ENCODE results near the gene ZDHHC3.

The ZDHHC3 gene

GRCh38 chr3:44981751-44982150 lies 5.8 kb upstream of the ZDHHC3 start:
- Histone ChIP-seq H2BK15ac (replicated peaks; ENCODE audit: low read depth) (no peak overlapping the region), H3K4me1 (ENCODE audit: control insufficient read depth, low read depth, low read length) (peaks cover 4% of the 10 kb centered on the region)
- whole genome bisulfite sequencing (ENCODE audit: extremely low coverage, insufficient coverage, low lambda C conversion rate), result no CpG with 5 or more reads among the region's 4 CpGs

GRCh38 chr3:44981220-44981619 lies 5.2 kb upstream of the ZDHHC3 start:
- Histone ChIP-seq H3K4ac (ENCODE audit: low read depth, low read length) (no peak overlapping the region), H2BK15ac (replicated peaks; ENCODE audit: low read depth) (no peak overlapping the region), H3K18ac (ENCODE audit: low read length) (no peak overlapping the region), H2AK5ac (ENCODE audit: low read length) (no peak overlapping the region), H3K4me3 (ENCODE audit: low read length) (no peak overlapping the region), H3K79me2 (ENCODE audit: control insufficient read depth, insufficient read depth, low read length) (peaks cover 74% of the 10 kb centered on the region), H2BK120ac (ENCODE audit: low read depth, low read length) (no peak overlapping the region), H2BK5ac (ENCODE audit: low read length) (no peak overlapping the region), H3K23ac (ENCODE audit: low read length) (no peak overlapping the region), H3K56ac (ENCODE audit: low read length) (no peak overlapping the region), H3K27me3 (ENCODE audit: insufficient read depth, low read length, poor library complexity) (no peaks in the 10 kb centered on the region), H3K79me1 (ENCODE audit: low read length) (peaks cover 45% of the 10 kb centered on the region), H3K27ac (ENCODE audit: low read depth, low read length) (no peak overlapping the region), H3K36me3 (ENCODE audit: control insufficient read depth, insufficient read depth, low read length) (no peaks in the 10 kb centered on the region), H3K4me1 (ENCODE audit: control insufficient read depth, low read depth, low read length) (peaks cover 4% of the 10 kb centered on the region), H3K4me2 (ENCODE audit: low read length) (no peak overlapping the region), H4K5ac (ENCODE audit: low read length) (no peak overlapping the region), H4K8ac (ENCODE audit: low read depth, low read length) (no peak overlapping the region), H3K9ac (ENCODE audit: low read length) (no peak overlapping the region)
- no CpG with 5 or more reads among the region's 1 CpG for WGBS (ENCODE audit: extremely low coverage, insufficient coverage, low lambda C conversion rate)
- no peak for DNase-seq

More at GRCh38 chr3:44981751-44982150, 5.8 kb upstream of the ZDHHC3 start:
- Histone ChIP-seq H3K56ac (ENCODE audit: low read length) (no peak overlapping the region), H3K9ac (ENCODE audit: low read length) (no peak overlapping the region), H3K27me3 (ENCODE audit: insufficient read depth, low read length, poor library complexity) (no peaks in the 10 kb centered on the region), H3K79me2 (ENCODE audit: control insufficient read depth, insufficient read depth, low read length) (peaks cover 72% of the 10 kb centered on the region), H2BK5ac (ENCODE audit: low read length) (no peak overlapping the region), H3K27ac (ENCODE audit: low read depth, low read length) (no peak overlapping the region), H2AK5ac (ENCODE audit: low read length) (no peak overlapping the region), H4K8ac (ENCODE audit: low read depth, low read length) (no peak overlapping the region), H3K4me2 (ENCODE audit: low read length) (no peak overlapping the region), H3K4ac (ENCODE audit: low read depth, low read length) (no peak overlapping the region), H3K18ac (ENCODE audit: low read length) (no peak overlapping the region), H3K23ac (ENCODE audit: low read length) (no peak overlapping the region), H3K36me3 (ENCODE audit: control insufficient read depth, insufficient read depth, low read length) (no peaks in the 10 kb centered on the region), H4K5ac (ENCODE audit: low read length) (no peak overlapping the region), H3K79me1 (ENCODE audit: low read length) (peaks cover 43% of the 10 kb centered on the region), H3K4me3 (ENCODE audit: low read length) (no peak overlapping the region), H2BK120ac (ENCODE audit: low read depth, low read length) (no peak overlapping the region)
- no peak for DNase-seq

- H3K9ac ChIP-seq (ENCODE audit: low read length), result no peak overlapping the region
- DNase-seq, result no peak
- no peak overlapping the region for H2BK15ac ChIP-seq (replicated peaks; ENCODE audit: low read depth)
- no peak overlapping the region for H3K18ac ChIP-seq (ENCODE audit: low read length)
- H2AK5ac ChIP-seq (ENCODE audit: low read length), result no peak overlapping the region
- peaks cover 4% of the 10 kb centered on the region for H3K4me1 ChIP-seq (ENCODE audit: control insufficient read depth, low read depth, low read length)
- no peak overlapping the region for H3K23ac ChIP-seq (ENCODE audit: low read length)
- H4K5ac ChIP-seq (ENCODE audit: low read length), result no peak overlapping the region
- H3K36me3 ChIP-seq (ENCODE audit: control insufficient read depth, insufficient read depth, low read length), result no peaks in the 10 kb centered on the region
- H3K27me3 ChIP-seq (ENCODE audit: insufficient read depth, low read length, poor library complexity), result no peaks in the 10 kb centered on the region
- no peak overlapping the region for H3K56ac ChIP-seq (ENCODE audit: low read length)
- H3K27ac ChIP-seq (ENCODE audit: low read depth, low read length), result no peak overlapping the region
- H3K4me2 ChIP-seq (ENCODE audit: low read length), result no peak overlapping the region
- H3K79me2 ChIP-seq (ENCODE audit: control insufficient read depth, insufficient read depth, low read length), result peaks cover 51% of the 10 kb centered on the region
- H3K79me1 ChIP-seq (ENCODE audit: low read length), result peaks cover 38% of the 10 kb centered on the region
- H3K4me3 ChIP-seq (ENCODE audit: low read length), result no peak overlapping the region
- no peak overlapping the region for H3K4ac ChIP-seq (ENCODE audit: low read depth, low read length)
- no peak overlapping the region for H2BK5ac ChIP-seq (ENCODE audit: low read length)
- no peak overlapping the region for H4K8ac ChIP-seq (ENCODE audit: low read depth, low read length)
- no CpG with 5 or more reads among the region's 4 CpGs for WGBS (ENCODE audit: extremely low coverage, insufficient coverage, low lambda C conversion rate)
- no peak overlapping the region for H2BK120ac ChIP-seq (ENCODE audit: low read depth, low read length)
Measured at GRCh38 chr3:44974416-44974815, 1.6 kb downstream of the ZDHHC3 start.

- no peak overlapping the region for H3K9ac ChIP-seq (ENCODE audit: low read length)
- H2AK5ac ChIP-seq (ENCODE audit: low read length), result no peak overlapping the region
- no CpG with 5 or more reads among the region's 3 CpGs for WGBS (ENCODE audit: extremely low coverage, insufficient coverage, low lambda C conversion rate)
- no peak overlapping the region for H3K56ac ChIP-seq (ENCODE audit: low read length)
- no peak overlapping the region for H3K23ac ChIP-seq (ENCODE audit: low read length)
- no peaks in the 10 kb centered on the region for H3K27me3 ChIP-seq (ENCODE audit: insufficient read depth, low read length, poor library complexity)
- H2BK120ac ChIP-seq (ENCODE audit: low read depth, low read length), result no peak overlapping the region
- H2BK5ac ChIP-seq (ENCODE audit: low read length), result no peak overlapping the region
- H4K8ac ChIP-seq (ENCODE audit: low read depth, low read length), result no peak overlapping the region
- no peak overlapping the region for H3K18ac ChIP-seq (ENCODE audit: low read length)
- no peak for DNase-seq
- H3K79me1 ChIP-seq (ENCODE audit: low read length), result peaks cover 25% of the 10 kb centered on the region
- H3K4ac ChIP-seq (ENCODE audit: low read depth, low read length), result no peak overlapping the region
- H3K4me1 ChIP-seq (ENCODE audit: control insufficient read depth, low read depth, low read length), result no peaks in the 10 kb centered on the region
- no peak overlapping the region for H4K5ac ChIP-seq (ENCODE audit: low read length)
- H2BK15ac ChIP-seq (replicated peaks; ENCODE audit: low read depth), result no peak overlapping the region
- peaks cover 26% of the 10 kb centered on the region for H3K79me2 ChIP-seq (ENCODE audit: control insufficient read depth, insufficient read depth, low read length)
- H3K36me3 ChIP-seq (ENCODE audit: control insufficient read depth, insufficient read depth, low read length), result no peaks in the 10 kb centered on the region
- H3K4me2 ChIP-seq (ENCODE audit: low read length), result no peak overlapping the region
- no peak overlapping the region for H3K27ac ChIP-seq (ENCODE audit: low read depth, low read length)
- no peak overlapping the region for H3K4me3 ChIP-seq (ENCODE audit: low read length)
Measured at GRCh38 chr3:44970926-44971490, 5.0 kb downstream of the ZDHHC3 start.

- Histone ChIP-seq H3K79me2 (ENCODE audit: control insufficient read depth, insufficient read depth, low read length) (peaks cover 17% of the 10 kb centered on the region), H4K5ac (ENCODE audit: low read length) (no peak overlapping the region), H2BK15ac (replicated peaks; ENCODE audit: low read depth) (no peak overlapping the region), H4K8ac (ENCODE audit: low read depth, low read length) (no peak overlapping the region), H3K56ac (ENCODE audit: low read length) (no peak overlapping the region), H3K4me2 (ENCODE audit: low read length) (no peak overlapping the region), H3K4me1 (ENCODE audit: control insufficient read depth, low read depth, low read length) (no peaks in the 10 kb centered on the region), H3K27ac (ENCODE audit: low read depth, low read length) (no peak overlapping the region), H3K18ac (ENCODE audit: low read length) (no peak overlapping the region), H3K79me1 (ENCODE audit: low read length) (peaks cover 23% of the 10 kb centered on the region), H3K9ac (ENCODE audit: low read length) (no peak overlapping the region), H2BK120ac (ENCODE audit: low read depth, low read length) (no peak overlapping the region), H3K23ac (ENCODE audit: low read length) (no peak overlapping the region), H2AK5ac (ENCODE audit: low read length) (no peak overlapping the region), H2BK5ac (ENCODE audit: low read length) (no peak overlapping the region), H3K36me3 (ENCODE audit: control insufficient read depth, insufficient read depth, low read length) (no peaks in the 10 kb centered on the region), H3K4ac (ENCODE audit: low read depth, low read length) (no peak overlapping the region), H3K4me3 (ENCODE audit: low read length) (no peak overlapping the region), H3K27me3 (ENCODE audit: insufficient read depth, low read length, poor library complexity) (no peaks in the 10 kb centered on the region)
- WGBS (ENCODE audit: extremely low coverage, insufficient coverage, low lambda C conversion rate), result no CpG with 5 or more reads among the region's 2 CpGs
- no peak for DNase-seq
Measured at GRCh38 chr3:44969828-44970179, 6.2 kb downstream of the ZDHHC3 start.

GRCh38 chr3:44969154-44969827 lies 6.7 kb downstream of the ZDHHC3 start:
- no peak overlapping the region for H3K18ac ChIP-seq (ENCODE audit: low read length)
- no peak overlapping the region for H2BK5ac ChIP-seq (ENCODE audit: low read length)
- H3K23ac ChIP-seq (ENCODE audit: low read length), result no peak overlapping the region
- peaks cover 11% of the 10 kb centered on the region for H3K79me2 ChIP-seq (ENCODE audit: control insufficient read depth, insufficient read depth, low read length)
- H3K27me3 ChIP-seq (ENCODE audit: insufficient read depth, low read length, poor library complexity), result no peaks in the 10 kb centered on the region
- peaks cover 19% of the 10 kb centered on the region for H3K79me1 ChIP-seq (ENCODE audit: low read length)
- H3K9ac ChIP-seq (ENCODE audit: low read length), result no peak overlapping the region
- no peak overlapping the region for H2BK120ac ChIP-seq (ENCODE audit: low read depth, low read length)
- H3K27ac ChIP-seq (ENCODE audit: low read depth, low read length), result no peak overlapping the region
- no peak overlapping the region for H4K5ac ChIP-seq (ENCODE audit: low read length)
- no peaks in the 10 kb centered on the region for H3K36me3 ChIP-seq (ENCODE audit: control insufficient read depth, insufficient read depth, low read length)
- no peak overlapping the region for H3K4ac ChIP-seq (ENCODE audit: low read depth, low read length)
- H3K56ac ChIP-seq (ENCODE audit: low read length), result no peak overlapping the region
- H2AK5ac ChIP-seq (ENCODE audit: low read length), result no peak overlapping the region
- H4K8ac ChIP-seq (ENCODE audit: low read depth, low read length), result no peak overlapping the region
- WGBS (ENCODE audit: extremely low coverage, insufficient coverage, low lambda C conversion rate), result no CpG with 5 or more reads among the region's 5 CpGs
- H3K4me3 ChIP-seq (ENCODE audit: low read length), result no peak overlapping the region
- no peaks in the 10 kb centered on the region for H3K4me1 ChIP-seq (ENCODE audit: control insufficient read depth, low read depth, low read length)
- no peak for DNase-seq
- H3K4me2 ChIP-seq (ENCODE audit: low read length), result no peak overlapping the region
- H2BK15ac ChIP-seq (replicated peaks; ENCODE audit: low read depth), result no peak overlapping the region

All from mesendoderm (in vitro differentiated cells).